ENCODE data around the gene DNMBP.

DNA sequence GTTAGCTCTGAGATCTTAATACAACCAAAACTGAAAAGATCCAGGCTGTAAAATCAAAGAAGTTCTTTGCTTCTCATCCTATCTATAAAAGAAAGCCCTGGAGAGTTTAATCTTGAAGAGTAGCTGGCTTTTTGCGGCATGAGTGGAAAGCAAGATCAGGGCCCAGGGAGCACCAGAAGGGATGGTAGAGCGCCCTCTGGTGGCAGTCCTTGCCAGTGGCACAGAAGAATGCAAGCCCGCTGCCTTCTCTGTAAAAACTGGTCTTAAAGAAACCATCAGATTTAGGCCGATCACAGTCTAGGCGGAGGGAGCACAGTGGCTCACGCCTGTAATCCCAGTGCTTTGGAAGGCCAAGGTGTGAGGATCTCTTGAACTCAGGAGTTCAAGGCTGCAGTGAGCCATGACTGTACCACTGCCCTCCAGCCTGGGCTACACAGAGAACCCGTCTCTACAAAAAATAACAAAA is 36.3 kb upstream of the DNMBP start:
- TF ChIP-seq, protein P1, sequence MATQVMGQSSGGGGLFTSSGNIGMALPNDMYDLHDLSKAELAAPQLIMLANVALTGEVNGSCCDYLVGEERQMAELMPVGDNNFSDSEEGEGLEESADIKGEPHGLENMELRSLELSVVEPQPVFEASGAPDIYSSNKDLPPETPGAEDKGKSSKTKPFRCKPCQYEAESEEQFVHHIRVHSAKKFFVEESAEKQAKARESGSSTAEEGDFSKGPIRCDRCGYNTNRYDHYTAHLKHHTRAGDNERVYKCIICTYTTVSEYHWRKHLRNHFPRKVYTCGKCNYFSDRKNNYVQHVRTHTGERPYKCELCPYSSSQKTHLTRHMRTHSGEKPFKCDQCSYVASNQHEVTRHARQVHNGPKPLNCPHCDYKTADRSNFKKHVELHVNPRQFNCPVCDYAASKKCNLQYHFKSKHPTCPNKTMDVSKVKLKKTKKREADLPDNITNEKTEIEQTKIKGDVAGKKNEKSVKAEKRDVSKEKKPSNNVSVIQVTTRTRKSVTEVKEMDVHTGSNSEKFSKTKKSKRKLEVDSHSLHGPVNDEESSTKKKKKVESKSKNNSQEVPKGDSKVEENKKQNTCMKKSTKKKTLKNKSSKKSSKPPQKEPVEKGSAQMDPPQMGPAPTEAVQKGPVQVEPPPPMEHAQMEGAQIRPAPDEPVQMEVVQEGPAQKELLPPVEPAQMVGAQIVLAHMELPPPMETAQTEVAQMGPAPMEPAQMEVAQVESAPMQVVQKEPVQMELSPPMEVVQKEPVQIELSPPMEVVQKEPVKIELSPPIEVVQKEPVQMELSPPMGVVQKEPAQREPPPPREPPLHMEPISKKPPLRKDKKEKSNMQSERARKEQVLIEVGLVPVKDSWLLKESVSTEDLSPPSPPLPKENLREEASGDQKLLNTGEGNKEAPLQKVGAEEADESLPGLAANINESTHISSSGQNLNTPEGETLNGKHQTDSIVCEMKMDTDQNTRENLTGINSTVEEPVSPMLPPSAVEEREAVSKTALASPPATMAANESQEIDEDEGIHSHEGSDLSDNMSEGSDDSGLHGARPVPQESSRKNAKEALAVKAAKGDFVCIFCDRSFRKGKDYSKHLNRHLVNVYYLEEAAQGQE (IDR thresholded peaks at IDR 0.05; ENCODE audit: unreplicated experiment) = no peak
- TF ChIP-seq, protein P2, sequence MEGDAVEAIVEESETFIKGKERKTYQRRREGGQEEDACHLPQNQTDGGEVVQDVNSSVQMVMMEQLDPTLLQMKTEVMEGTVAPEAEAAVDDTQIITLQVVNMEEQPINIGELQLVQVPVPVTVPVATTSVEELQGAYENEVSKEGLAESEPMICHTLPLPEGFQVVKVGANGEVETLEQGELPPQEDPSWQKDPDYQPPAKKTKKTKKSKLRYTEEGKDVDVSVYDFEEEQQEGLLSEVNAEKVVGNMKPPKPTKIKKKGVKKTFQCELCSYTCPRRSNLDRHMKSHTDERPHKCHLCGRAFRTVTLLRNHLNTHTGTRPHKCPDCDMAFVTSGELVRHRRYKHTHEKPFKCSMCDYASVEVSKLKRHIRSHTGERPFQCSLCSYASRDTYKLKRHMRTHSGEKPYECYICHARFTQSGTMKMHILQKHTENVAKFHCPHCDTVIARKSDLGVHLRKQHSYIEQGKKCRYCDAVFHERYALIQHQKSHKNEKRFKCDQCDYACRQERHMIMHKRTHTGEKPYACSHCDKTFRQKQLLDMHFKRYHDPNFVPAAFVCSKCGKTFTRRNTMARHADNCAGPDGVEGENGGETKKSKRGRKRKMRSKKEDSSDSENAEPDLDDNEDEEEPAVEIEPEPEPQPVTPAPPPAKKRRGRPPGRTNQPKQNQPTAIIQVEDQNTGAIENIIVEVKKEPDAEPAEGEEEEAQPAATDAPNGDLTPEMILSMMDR (conservative IDR thresholded peaks at IDR 0.05; ENCODE audit: low read depth in 2 of 2) = peak; percentile 95 to 98
- no peak for TF ChIP-seq STAT1 (IDR thresholded peaks at IDR 0.05; ENCODE audit: unreplicated experiment)
- no peak for TF ChIP-seq POLR2AphosphoS5 (IDR thresholded peaks at IDR 0.05; ENCODE audit: low read depth)
- no peak for TF ChIP-seq EZH2phosphoT487 (IDR thresholded peaks at IDR 0.05; ENCODE audit: unreplicated experiment)

Data from GM23338 (cell line).